ENCODE results near the gene ZMYND12.

The ZMYND12 gene

DNA sequence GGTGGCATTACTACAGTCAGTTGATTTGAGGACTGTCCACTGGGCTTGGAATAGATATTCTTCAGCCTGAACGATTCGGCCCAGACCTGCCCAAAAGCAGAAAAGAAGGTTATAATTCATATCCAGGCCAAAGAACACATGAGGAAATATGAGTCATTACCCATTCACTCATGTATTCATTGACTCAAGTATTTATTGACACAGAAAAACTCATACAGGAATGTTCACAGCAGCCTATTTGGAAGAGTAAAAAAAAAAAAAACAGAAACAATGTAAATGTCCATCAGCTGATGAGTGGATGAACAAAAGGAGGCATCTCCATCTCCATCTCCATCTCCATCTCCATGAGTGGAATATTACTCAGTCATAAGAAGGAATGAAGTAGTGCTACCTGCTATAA is 15.9 kb downstream of the ZMYND12 start:
- peak; percentile 81 for DNase-seq

DNA sequence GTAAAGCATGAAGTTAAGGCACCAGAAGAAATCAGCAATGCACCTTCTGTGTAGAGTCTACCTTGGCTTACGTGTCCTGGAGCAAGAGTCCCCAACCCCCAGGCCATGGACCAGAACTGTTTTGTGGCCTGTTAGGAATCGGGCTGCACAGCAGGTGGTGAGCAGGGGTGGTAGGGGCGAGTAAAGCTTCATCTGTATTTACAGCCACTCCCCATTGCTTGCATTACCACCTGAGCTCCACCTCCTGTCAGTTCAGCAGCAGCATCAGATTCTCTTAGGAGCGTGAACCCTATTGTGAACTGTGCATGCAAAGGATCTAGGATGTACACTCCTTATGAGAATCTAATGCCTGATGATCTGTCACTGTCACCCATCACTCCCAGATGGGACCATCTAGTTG is 21.5 kb downstream of the ZMYND12 start:
- no peak for DNase-seq

DNA sequence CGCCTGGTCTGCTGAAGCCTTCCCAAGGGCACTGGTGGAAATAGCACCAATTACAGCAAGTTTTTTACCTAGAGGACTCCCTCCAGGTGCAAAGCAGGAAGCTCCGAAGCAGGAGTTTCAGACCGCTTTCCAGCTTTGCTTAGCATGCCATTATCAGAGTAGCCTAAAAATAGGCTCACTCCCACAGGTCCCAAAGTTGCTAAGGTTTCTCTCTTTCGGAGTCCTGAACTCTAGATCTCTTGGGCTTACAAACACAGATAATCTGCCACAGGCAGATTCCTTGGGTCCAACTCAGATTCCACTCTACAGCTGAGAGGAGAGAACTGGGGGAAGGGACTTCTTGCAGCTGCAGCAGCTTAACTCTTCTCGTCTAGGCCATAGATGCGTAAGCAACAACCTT is 22.5 kb downstream of the ZMYND12 start:
- peak; percentile 43 for DNase-seq

DNA sequence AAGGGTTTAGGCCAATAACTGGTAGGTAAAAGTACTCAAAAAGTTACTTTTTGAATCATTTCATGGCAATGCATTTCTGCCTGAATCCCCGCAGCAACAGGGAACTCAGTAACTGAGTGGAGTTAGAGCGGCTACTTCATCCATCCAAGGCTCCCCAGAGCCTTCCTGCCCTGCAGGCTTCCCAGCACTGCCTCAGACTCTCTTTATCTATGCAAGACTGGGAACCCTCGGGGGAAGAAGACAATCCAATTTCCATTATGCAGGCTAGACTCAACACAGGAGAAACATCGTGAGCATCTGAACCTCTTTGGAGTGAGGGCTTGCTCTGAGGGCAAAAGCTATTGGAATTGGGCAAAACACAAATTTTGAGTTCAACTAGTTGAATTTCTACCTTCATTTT is 23.1 kb downstream of the ZMYND12 start:
- DNase-seq = no peak

DNA sequence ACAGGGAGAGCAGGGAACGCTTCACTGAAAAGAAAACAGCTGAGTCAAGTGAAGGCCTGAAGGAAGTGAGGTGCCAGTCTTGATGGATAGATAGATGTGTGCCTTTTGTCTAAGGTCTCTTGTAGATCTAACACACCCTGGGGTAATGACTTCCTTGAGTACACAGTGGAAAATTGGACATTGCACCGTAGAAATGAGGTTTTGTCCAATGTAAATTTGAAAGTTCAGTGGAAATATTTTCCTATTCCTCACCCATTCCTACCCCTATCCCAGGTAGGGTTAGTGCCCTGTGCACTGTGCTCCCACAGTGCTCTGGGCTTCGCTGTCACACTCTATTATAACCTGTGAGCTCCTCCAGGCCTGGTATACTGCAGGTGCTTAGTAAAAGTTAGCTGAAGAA is 24.3 kb downstream of the ZMYND12 start:
- DNase-seq = no peak

DNA sequence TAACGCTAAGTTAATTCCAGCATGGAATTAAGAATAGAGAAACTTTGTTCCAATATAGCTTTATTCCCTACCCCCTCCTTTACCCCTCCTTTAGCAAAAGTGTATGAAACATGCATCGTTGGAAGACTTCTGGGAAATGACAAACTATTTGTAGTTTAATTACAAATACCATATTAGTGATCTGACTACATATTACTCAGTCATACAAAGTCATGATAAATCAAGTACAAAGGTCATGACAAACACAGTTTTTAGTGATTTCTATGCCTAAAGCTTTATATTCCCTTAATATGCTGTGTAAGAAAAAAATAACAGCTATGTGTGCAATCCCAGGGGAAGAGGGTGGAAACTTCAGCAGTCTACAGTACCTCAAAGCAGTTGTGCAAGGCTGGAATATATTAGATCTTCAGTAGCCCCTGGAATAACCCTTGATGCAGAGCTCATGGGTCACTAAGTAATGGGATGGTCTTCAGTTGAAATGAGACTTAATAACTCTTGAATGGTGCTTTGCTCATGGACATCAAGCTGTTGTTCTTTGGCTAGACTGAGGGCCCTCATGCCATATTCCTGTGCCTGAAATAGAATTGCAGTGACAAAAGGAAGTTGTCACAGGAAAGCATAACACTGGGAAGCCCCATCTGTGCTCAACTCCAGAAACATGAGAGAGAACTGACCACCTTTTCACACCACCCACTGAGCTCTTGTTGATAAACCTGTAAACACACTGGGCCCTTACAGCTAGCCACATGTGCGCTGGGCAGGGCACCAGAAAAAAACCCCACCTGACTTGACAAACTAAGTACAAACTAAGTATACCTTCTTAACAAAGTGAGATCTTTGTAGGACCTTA is 25.3 kb downstream of the ZMYND12 start:
- DNase-seq = peak; percentile 32

DNA sequence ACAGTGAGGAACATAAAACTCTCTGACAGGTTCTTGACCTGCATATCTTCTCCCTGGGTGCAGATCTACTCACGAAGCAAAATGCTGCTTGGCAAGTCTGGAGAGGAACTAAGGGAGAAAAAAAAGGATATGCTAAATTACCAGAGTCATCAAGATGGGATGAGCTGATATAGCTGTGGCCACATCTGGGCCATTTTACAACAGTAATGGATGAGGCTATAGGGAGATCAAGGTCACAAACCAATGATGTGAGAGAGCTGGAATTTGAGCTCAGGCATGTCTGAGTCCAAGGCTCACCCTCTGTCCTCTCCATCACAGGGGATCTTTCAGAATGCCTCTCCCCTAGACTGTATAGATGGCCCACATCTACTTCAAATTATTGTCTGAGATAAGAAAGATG is 26.2 kb downstream of the ZMYND12 start:
- peak; percentile 53 for DNase-seq

DNA sequence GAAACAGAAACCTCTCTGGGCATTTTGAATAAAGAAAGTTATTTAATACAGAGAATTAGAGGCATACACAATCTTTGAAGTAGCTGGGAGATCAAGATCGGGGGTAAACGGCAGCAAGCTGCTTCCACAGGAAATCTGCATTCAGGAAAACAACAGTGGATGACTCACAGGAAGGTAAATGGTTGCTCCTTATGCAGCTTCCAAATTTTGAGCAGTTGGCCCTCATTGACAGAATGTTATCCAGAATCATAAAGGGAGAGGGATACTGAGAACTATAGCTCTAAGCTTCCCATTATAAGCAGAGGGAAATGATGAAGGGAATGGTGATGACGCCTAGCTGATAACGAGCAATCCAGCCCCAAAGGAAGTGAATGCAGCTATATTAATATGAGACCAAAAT is 28.6 kb downstream of the ZMYND12 start:
- no peak for DNase-seq

DNA sequence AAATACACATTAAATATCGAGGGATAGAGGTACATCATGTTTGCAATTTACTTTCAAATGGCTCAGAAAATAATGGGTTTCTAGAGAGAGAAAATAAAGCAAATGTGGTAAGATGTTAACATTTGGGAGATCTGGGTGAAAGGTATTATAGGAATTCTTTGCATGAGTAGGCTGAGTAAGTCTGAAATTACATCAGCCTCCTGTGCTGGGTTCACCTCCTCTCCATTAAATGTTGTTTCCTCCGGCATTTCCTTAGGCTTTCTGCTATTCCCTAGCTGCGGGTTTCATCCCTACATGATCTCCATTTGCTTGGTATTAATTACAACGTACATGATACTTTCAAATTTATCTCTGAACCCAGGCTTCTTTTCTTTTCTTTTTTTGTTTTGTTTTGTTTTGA is 31.6 kb downstream of the ZMYND12 start:
- peak; percentile 68 for DNase-seq

DNA sequence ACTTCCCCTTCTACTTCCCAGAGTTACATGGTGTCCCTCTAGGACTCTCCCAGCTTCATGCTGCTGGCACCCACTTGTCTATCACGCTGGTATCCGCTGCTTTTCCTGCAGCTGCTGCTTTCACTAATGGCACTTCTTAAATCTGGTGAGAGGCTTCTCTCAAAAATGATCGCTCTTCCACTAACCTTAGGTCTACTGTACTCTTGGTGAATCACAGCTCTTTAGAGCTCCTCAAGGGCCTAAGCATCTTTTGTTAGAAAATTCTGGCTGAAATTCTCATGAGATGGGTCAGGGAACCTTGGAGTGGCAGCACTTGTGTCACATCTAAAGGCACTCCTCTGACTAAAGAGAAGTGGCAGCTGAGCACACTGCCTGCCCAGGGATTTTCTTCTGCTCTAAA is 32.1 kb downstream of the ZMYND12 start:
- no peak for DNase-seq

DNA sequence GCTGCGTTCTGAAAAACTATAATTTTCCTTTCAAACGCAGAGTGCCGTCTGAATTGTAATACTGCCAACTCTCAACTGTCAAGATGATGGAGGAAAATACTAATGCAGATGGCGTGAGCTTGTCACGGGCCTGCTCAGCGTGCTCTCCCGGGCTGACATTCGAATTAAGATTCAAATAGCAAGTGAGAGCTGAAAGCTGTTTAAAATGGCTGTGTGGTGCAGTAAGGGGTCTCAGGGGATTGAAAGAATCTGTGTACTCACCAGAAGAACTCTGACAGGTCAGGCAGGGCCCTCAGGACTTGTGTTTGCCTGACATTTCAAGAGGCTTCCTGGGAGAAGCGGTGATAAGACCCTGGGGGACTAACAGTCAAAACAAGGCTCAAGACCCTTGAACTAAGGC is 33.1 kb downstream of the ZMYND12 start:
- peak; percentile 74 for DNase-seq

DNA sequence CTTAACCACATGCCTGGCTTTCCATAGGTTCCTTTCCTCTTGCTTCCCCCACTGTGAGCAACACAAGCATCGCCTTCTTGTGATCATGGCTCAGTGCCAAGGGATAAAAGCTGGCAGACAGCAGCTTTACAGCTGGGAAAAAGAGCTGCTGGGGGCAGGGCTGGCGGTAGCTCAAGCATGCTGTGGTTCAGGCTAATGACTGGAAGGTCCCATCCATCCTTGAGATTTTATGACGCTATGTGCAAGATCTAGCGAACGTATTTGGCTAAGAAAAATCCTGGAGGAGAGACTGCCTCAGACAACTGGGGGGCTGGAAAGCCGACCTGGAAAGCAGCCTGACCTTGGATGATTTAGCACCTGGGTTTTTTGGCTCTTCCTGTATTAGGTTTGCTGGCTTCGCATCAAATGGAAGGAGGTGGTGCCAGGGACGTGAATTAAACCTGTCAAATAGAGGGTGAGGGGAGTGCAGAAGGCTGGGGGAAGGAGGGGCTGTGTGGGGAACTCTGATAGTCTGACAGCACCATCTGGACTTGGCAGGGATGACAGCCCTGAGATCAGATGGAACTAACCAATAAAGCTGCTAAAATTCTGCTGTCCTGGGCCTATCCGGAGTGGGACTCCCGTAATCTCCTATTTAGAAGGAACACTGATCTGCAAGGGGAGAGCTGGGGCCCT is 34.8 kb downstream of the ZMYND12 start:
- DNase-seq = peak; percentile 99

DNA sequence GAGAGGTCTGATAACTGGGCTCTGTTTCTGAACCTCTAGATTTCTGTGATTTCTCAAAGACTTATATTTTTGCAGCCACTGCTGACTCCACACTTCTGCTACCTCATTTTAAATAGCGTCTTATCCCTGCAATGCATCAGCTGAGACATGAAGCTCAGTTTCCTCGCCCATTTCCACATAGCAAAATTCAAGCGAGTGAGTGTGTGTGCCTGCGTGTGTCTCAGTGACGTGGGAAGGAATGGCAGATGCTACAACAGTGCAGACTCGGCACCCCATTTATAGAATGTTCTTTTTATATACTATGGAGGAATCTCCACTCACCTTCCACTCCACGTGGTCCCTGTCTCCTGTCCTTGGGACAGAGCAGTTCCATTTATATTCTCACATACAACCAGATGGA is 35.7 kb downstream of the ZMYND12 start:
- DNase-seq = no peak

DNA sequence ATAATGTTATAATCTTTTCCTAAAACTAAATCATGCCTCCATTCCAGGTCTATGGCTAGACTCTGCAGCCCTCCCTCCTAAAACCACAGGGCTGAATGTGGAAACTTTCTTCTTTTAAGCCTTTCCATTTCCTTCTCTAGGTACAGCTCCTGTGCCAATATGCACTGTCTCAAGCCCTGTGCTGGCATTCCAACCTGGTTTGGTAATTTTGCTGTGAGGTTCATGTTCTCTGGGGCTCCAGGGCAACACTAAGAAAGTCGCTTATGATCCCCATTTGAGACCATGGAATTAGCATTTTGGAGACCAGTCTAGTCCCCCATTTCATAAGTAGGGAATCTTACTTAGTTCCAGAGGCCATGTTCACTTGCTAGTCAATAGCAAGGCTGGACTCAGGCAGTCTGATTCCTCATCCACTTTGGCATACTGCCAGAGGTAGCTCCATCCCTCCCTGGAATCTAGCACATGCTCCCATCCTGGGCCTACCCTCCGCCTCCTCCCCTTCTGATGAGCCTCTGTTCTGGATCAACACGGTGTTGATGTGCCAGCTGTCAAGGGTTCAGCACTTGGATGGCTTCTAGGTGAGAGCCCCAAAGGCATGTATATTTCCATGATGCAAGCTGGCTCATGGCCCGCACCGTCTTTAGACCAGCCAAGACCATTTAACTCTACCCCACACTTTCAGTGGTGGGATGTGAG is 36.5 kb downstream of the ZMYND12 start:
- peak; percentile 51 for DNase-seq

DNA sequence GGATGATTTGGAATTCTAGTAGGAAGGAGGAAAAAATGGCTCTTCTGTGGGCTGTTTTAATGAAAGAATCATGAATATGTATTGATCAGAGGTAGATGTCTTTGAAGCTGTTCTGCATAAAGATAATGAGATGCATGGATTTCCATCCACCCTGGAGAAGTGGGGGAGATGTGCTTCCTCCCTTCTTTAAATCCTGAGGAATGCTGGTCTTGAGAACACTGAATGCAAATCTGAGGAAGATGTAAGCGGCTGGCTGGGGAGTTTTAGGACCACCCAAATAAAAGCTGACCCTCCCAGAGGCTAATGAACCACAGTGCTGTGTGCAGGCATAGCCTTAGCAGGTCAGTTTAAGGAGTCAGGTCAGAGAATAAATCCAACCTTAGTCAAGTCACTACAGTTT is 37.3 kb downstream of the ZMYND12 start:
- no peak for DNase-seq

DNA sequence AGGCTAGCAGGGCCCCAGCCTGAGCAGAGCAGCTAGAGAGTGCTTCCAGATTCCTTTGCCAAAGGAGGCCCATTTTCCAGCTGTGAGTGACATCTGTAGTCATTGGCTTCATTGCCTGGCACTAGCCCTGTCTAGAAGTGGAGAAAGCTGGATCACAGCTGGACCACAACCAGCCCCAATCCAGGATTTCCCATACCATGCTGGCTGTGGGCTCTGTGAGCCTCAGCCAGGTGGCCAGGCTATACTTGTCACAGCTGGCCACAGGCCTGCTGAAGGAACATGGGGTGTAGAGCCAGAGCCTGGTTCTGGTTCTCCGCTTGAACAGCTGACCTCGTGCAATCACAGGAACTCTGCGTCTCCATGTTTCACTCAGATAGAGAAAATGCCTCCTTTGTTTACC is 38.7 kb downstream of the ZMYND12 start:
- no peak for DNase-seq

DNA sequence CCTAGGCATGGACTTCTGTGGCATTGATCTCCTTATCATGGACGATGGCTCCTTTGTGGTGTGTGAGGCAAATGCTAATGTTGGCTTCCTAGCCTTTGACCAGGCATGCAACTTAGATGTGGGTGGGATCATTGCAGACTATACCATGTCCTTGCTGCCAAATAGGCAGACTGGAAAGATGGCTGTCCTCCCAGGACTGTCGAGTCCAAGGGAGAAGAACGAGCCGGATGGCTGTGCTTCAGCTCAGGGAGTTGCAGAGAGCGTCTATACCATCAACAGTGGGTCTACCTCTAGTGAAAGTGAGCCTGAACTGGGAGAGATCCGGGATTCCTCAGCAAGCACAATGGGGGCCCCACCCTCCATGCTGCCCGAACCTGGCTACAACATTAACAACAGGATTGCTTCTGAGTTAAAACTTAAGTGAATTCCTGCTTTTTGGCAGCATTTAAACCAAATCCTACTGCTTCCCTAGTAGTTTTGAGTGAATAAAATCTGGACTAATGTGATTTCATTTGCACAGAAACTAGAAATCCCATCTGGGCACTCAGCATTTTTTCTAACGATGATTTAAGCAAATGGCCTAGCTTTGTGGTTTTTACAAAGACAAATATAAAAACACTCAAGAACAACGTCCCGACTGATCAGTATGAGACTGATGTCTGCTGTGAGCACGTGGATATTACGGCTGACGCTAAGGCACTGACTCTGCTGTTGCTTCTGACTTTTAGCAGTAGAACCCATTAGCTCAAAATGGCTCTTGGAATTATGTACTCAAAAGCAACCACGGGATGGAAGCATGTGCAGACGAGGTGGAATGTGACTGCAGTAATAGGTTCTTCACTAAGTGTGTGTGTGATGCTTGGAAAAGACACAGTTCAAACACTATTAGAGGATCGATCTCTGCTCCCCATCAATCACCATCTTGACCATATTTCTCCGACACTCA is 41.0 kb downstream of the ZMYND12 start:
- no peak for DNase-seq

DNA sequence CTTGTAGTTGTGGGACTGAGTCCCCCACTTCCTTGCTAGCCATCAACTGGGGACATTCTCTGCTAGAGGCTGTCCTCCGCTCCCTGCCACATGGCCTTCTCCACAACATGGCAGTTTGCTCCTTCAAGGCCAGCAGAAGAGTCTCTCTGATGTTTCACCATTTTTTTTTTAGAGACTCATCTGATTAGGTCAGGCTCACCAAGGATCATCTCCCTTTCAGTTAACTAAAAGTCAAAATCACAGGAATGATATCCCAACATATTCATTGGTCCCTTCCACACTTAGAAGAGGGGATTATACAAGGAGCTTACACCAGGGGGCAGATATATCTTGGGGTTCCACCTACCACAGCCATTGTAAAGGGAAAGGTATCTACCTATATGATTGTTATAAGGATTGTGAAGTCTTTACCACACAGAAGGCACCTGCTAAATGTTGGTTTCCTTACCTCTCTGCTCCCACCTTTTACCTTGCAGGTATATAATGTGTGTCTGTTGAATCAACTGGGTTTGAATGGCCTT is 51.9 kb downstream of the ZMYND12 start:
- no peak for DNase-seq

DNA sequence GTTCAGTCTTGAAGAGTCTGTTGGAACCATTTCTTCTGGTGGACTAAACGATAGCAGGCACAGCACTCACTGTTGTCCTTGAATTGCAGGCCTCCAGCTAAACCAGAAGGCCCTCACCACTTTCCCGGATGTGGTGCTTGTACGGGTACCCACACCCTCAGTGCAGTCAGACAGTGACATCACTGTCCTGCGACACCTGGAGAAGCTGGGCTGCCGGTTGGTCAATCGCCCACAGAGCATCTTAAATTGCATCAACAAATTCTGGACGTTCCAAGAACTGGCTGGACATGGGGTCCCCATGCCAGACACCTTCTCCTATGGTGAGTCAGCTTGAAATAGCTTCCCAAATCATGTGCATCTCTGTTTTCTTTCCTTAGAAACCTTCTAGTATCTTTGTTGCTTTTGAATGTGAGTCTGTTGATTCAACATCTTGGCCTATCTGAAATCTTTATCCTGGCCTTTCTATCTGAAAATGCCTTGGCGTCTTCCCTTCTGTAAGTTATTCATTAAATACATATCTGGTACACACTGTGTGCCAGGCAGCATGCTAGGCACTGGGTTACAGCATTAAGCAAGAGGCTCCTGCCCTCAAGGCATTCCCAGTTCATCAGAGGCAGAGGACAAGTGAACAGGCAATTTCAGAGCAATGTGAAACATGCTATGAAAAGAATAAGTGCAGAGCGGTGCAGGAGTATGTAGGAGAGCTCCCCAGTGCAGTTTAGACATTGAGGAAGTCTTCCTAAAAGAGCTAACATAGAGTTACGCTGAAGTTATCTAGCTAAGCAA is 56.3 kb downstream of the ZMYND12 start:
- DNase-seq = no peak

DNA sequence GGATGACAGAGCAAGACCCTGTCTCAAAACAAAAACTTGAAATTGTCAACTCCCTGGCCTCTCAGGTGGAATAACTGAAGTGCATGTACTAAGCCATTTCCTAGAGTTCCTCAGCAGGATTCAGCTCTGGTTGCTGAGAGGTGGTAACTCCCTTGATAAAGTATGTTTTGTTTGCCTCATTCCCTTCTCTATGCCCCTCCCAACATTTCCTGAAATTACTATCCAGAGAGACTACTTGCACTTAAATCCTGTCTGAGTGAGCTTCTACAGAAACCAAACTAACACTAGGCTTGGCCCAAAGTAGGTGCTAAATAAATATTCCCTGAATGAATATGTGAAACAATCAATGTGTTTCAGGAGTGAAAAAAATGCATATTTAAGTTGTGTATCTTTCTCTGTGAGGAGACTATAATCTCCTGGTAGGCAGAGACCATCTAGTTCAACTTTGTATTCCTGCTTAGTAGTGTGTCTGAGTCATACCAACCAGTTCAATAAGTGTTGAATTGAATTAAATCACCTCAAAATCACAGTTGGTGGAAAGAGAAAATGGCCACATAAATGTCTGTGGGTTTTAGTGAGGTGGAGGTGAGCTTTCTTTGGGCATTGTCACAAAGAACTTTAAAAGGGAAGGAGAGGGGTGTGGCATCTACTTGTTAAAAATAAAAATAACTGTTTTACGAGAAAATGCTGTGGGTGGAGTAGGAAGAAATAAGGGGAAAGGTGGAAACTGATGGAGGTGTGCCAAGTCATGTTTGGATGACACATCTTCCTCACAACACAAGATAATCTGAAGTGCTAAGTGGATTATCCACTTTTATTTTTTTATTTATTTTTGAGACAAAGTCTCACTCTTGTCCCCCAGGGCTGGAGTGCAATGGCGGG is 62.6 kb downstream of the ZMYND12 start:
- DNase-seq = no peak

DNA sequence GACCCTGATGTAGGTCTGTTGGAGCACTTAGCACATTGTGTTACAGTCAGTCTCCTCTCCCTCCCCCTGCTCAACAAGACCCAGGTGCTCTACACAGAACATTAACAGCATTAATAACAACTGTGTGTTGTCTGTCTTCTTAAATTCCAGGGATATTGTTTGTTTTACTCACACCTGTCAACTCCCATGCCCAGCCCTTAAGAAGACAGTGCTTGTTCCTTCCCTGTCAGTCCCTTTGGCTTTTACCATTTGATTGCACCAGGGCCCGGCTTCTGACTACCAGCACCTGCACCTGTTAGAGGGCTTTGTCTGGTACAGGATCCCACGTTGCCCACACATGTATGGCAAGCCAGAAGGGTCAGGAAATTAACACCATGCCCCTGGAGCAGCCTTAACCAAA is 63.6 kb downstream of the ZMYND12 start:
- no peak for DNase-seq

Measured in fibroblast of upper back skin (primary cell).